Calu3 (cell line): ENCODE results near the gene HOXC11. TPM values are rescaled to one million over a fixed set of nuclear protein-coding genes. Genes with fewer than 3 reads are reported as not detected.

Experiments
- BruUV-seq: library from RNA; stranded (reverse); fragments of 400-500 nt; replicated peaks from 2 replicates; lab custom pipeline; 2021; lab: Mats Ljungman, UMichigan
- CTCF ChIA-PET: fragments of 300-600 bp; sonication (Branson Sonifier 250); formaldehyde crosslinking; loops from one replicate; lab custom pipeline; 2022; ENCODE audit warnings: antibody characterized with exemption; lab: Charles Lee
- DNase-seq: peaks from one replicate; pipeline ENCODE4 v3.0.0; 2022
- H3K27ac Mint-ChIP-seq: one replicate; pipeline ENCODE4 v1.8.0; 2022; ENCODE audit warnings: mixed read lengths; ENCODE audit not compliant: unreplicated experiment
- H3K27me3 Mint-ChIP-seq: one replicate; pipeline ENCODE4 v1.8.0; 2022; ENCODE audit warnings: mixed read lengths; ENCODE audit not compliant: unreplicated experiment
- H3K36me3 Mint-ChIP-seq: one replicate; pipeline ENCODE4 v1.8.0; 2022; ENCODE audit warnings: mild to moderate bottlenecking, moderate library complexity, mixed read lengths; ENCODE audit not compliant: insufficient read depth, unreplicated experiment
- H3K4me1 Mint-ChIP-seq: one replicate; pipeline ENCODE4 v1.8.0; 2022; ENCODE audit warnings: mild to moderate bottlenecking, low read depth, mixed read lengths; ENCODE audit not compliant: unreplicated experiment
- H3K4me3 Mint-ChIP-seq: one replicate; pipeline ENCODE4 v1.8.0; 2022; ENCODE audit warnings: mild to moderate bottlenecking, low read depth, moderate library complexity, mixed read lengths; ENCODE audit not compliant: unreplicated experiment
- H3K9me3 Mint-ChIP-seq: one replicate; pipeline ENCODE4 v1.8.0; 2022; ENCODE audit warnings: low read depth, mixed read lengths; ENCODE audit not compliant: unreplicated experiment
- CTCF ChIP-seq: fragments of 200-600 bp; IDR thresholded peaks from one replicate; pipeline ENCODE4 v1.8.0; 2022; ENCODE audit warnings: antibody characterized with exemption; ENCODE audit not compliant: unreplicated experiment
- intact Hi-C: fragments of 100-400 bp; cut with micrococcal nuclease; formaldehyde crosslinking; loops from one replicate; pipeline ENCODE4 v1.10.0; 2022; ENCODE audit not compliant: unreplicated experiment
- total RNA-seq: library from RNA; stranded (reverse); gene quantifications from 2 replicates; pipeline ENCODE4 v1.2.3, GENCODE V29; 2022

Gene HOXC11
- total RNA-seq, 1 experiment from 2014 or later, result not detected

DNA sequence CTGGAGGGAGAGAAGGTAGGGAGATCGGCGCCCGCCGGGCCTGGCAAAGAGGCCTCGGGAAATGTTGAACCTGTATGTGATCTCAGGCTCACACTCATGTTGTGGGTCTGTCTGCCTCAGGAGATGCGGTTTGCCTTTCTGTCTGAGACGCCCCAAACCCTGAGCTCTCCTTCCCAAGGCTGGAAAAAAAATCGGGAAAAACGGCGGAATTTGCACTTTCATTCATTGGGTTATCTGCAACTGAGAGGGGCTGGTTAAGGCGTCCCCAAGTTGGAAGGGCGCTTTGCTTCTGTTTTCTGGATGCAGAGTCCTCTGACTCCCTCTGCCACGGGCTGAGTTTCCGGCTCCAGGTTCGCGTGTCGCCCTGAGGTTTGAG lies 22.1 kb downstream of the HOXC11 start:
- CTCF ChIA-PET, result interaction anchor here (0.6 to 0.7 kb wide), 2 partner anchors 14 to 194 kb away, joined by 6 read pairs; partner anchors contain the start of genes HOXC8 and SMUG1
- no peak for TF ChIP-seq CTCF
- Mint-ChIP-seq H3K36me3 (peaks cover 20% of the 10 kb centered on the region), H3K27ac (peak overlapping the region; percentile 59), H3K4me3 (peak overlapping the region; percentile 64), H3K4me1 (peaks cover 37% of the 10 kb centered on the region), H3K9me3 (no peaks in the 10 kb centered on the region), H3K27me3 (peaks cover 92% of the 10 kb centered on the region)
- DNase-seq, result no peak
- intact Hi-C loops, result no loop called here
- BruUV-seq, result no TSS peak

- no peak for TF ChIP-seq CTCF
- Mint-ChIP-seq H3K9me3 (no peaks in the 10 kb centered on the region), H3K4me3 (peak overlapping the region; percentile 64), H3K4me1 (peaks cover 31% of the 10 kb centered on the region), H3K27me3 (peaks cover 89% of the 10 kb centered on the region), H3K36me3 (peaks cover 26% of the 10 kb centered on the region), H3K27ac (peak overlapping the region; percentile 59)
- DNase-seq, result peak; percentile 79
- CTCF ChIA-PET, result interaction anchor here (0.6 to 0.7 kb wide), 4 partner anchors 13 to 384 kb away, joined by 3 to 6 read pairs (median 6); partner anchors contain the start of genes HOXC8 and SMUG1
- intact Hi-C loops, result no loop called here
- BruUV-seq, result no TSS peak
Measured at GRCh38 chr12:53995378-53996239, 22.7 kb downstream of the HOXC11 start.

DNA sequence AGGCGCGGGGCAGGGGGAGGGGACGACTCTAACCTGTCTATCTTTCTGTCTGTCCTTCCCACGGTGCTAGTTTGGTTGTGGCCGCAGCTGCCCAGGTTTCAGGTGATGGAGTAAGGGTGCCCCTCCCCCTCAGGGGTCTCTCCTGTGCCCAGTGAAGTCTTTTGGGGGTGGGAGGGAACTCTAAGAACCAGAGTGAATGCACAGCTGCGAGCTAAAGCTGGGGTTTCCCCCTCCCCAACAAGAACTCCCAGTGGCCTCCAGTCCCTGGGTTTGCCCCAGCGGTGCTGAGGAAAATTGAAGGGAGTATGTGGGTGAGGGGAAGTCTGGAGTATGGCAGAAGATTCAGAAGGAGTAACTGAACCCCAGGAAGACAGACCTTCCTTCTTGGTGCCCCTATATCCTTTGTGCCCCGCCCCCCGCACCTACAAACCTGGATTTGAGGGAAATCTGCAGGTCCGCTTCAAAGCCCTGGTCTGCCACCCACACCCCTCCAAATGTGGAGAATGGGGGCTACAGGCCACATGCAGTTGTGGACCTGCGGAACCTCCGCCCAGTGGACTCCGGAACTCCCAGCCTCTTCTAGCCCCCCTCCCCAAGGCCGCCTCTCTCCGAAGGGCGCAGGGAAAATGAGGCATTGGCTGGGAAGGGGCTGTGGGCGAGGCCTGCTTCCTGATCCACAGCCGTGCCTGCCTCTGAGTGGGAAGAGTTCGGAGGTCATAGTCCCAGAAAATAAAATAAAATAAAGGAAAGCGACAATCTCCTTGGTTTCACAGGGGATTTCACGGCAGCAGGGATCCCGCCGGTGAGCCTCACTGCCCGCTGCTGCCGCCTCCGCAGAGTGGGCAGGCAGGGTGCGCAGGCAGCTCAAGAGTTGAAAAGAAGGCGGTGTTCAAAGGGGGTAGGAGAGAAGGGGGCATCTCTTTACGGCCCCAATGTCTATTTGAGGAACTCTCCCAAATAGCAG lies 23.6 kb downstream of the HOXC11 start:
- Mint-ChIP-seq H3K4me3 (peak overlapping the region; percentile 64), H3K27me3 (peaks cover 89% of the 10 kb centered on the region), H3K36me3 (peaks cover 27% of the 10 kb centered on the region), H3K9me3 (no peaks in the 10 kb centered on the region), H3K4me1 (peaks cover 31% of the 10 kb centered on the region), H3K27ac (peak overlapping the region; percentile 59)
- DNase-seq, result no peak
- no peak for TF ChIP-seq CTCF
- intact Hi-C loops, result no loop called here
- CTCF ChIA-PET, result interaction anchor here (1.2 kb wide), 1 partner anchor 12 kb away, joined by 3 read pairs; the partner anchor contains the start of gene HOXC10
- BruUV-seq, result TSS peak; percentile 48
